Right atrium auricular region (tissue), 2 donors: ENCODE data around the gene CFAP107. TPM values are rescaled to one million over a fixed set of nuclear protein-coding genes. Genes with fewer than 3 reads are reported as not detected.
"Not testable (repeated sequence)": the region's sequence is repeated elsewhere in the genome, so short reads cannot be mapped to it uniquely, and the experiment has no call there.

Source experiments
- DNase-seq: peaks from one replicate; pipeline ENCODE4 v3.0.0-alpha.2; 2019; ENCODE audit warnings: low spot score
- H3K27ac ChIP-seq, 2 donors: fragments of 200-600 bp; sonication (generic); 1 replicate in 1 of 2; 2 replicates in 1 of 2; pipeline ENCODE4 v1.5.1; 2016 to 2019
- H3K27me3 ChIP-seq, 2 donors: fragments of 200-600 bp; sonication (generic); one replicate each; pipeline versions ENCODE4 v1.5.1 to v1.6.0; 2017 to 2019
- H3K36me3 ChIP-seq: fragments of 200-600 bp; sonication (generic); one replicate; pipeline ENCODE4 v1.5.1; 2016
- H3K4me1 ChIP-seq, 2 donors: fragments of 200-600 bp; sonication (generic); one replicate each; pipeline versions ENCODE4 v1.5.1 to v1.6.0; 2017 to 2019
- H3K4me3 ChIP-seq, 2 donors: fragments of 200-600 bp; sonication (generic); 1 replicate in 1 of 2; 2 replicates in 1 of 2; pipeline ENCODE4 v1.5.1; 2017 to 2019; ENCODE audit warnings: mild to moderate bottlenecking in 1 of 2, moderate library complexity in 1 of 2
- H3K9me3 ChIP-seq, 2 donors: fragments of 200-600 bp; sonication (generic); one replicate each; pipeline ENCODE4 v1.5.1; 2019
- total RNA-seq, 2 donors: library from RNA; depleted of rRNA; stranded (reverse); fragments of >200 nt; gene quantifications; one replicate each; pipeline ENCODE4 v1.1.0, GENCODE V29; 2016
- TF ChIP-seq, protein P1 (sequence below), 2 donors: fragments of 200-600 bp; sonication (generic); IDR thresholded peaks; one replicate each; pipeline ENCODE4 v1.5.1; 2019; ENCODE audit warnings: antibody characterized with exemption in 2 of 2

CFAP107 gene
- total RNA-seq, 2 donors from 2014 or later = not detected

DNA sequence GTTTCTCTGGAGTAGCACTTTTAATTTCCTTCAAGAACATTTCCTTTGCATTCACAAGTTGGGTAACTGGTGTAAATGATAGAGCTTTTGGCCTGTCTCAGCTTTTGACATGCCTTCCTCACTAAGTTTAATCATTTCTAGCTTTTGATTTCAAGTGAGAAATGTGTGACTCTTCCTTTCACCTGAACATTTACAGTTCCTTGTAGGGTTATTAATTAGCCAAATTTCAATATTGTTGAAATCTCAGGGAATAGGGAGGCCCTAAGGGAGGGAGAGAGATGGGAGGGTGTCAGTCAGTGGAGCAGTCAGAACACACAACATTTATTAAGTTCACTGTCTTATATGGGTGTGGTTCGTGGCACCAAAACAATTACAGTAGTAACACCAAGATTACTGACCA is 15.8 kb upstream of the CFAP107 start:
- no peaks in the 10 kb centered on the region for H3K4me1 ChIP-seq
- H3K9me3 ChIP-seq = peaks cover 5 to 16% of the 10 kb centered on the region in 2 donors
- TF ChIP-seq, protein P1, sequence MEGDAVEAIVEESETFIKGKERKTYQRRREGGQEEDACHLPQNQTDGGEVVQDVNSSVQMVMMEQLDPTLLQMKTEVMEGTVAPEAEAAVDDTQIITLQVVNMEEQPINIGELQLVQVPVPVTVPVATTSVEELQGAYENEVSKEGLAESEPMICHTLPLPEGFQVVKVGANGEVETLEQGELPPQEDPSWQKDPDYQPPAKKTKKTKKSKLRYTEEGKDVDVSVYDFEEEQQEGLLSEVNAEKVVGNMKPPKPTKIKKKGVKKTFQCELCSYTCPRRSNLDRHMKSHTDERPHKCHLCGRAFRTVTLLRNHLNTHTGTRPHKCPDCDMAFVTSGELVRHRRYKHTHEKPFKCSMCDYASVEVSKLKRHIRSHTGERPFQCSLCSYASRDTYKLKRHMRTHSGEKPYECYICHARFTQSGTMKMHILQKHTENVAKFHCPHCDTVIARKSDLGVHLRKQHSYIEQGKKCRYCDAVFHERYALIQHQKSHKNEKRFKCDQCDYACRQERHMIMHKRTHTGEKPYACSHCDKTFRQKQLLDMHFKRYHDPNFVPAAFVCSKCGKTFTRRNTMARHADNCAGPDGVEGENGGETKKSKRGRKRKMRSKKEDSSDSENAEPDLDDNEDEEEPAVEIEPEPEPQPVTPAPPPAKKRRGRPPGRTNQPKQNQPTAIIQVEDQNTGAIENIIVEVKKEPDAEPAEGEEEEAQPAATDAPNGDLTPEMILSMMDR (IDR thresholded peaks at IDR 0.05) = no peak
- H3K27me3 ChIP-seq = no peaks in the 10 kb centered on the region
- H3K27ac ChIP-seq = no peak overlapping the region
- DNase-seq = no peak
- H3K36me3 ChIP-seq = no peaks in the 10 kb centered on the region
- H3K4me3 ChIP-seq = no peak overlapping the region

DNA sequence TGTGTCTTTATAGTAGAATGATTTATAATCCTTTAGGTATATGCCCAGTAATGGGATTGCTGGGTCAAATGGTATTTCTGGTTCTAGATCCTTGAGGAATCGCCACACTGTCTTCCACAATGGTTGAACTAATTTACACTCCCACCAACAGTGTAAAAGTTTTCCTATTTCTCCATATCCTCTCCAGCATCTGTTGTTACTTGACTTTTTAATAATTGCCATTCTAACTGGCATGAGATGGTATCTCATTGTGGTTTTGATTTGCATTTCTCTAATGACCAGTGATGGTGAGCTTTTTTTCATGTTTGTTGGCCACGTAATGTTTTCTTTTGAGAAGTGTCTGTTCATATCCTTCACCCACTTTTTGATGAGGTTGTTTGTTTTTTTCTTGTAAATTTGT is 14.9 kb upstream of the CFAP107 start:
- not testable (repeated sequence) for H3K4me1 ChIP-seq, H3K4me3 ChIP-seq, H3K36me3 ChIP-seq, H3K27me3 ChIP-seq, H3K27ac ChIP-seq, DNase-seq
- peaks cover 5 to 20% of the 10 kb centered on the region in 2 donors for H3K9me3 ChIP-seq

DNA sequence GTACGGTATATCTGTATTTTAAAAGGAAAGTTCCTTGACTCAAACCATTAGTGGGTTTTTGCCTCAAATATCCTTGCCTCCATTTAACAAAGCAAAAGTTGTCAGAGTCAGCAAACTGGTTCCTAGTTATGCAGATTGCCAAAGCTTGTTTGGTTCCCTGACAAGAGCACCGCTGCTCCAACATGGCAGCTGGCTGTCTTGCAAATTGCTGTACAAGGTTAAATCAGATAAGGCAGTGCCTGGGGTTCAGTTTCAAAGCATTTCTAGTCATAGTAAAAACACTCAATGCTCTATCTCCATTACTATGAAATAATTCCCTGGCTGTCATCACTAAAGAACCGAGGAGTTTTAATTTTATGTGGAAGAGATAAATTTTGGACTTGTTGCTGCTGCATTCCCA is 11.3 kb upstream of the CFAP107 start:
- H3K27me3 ChIP-seq = no peaks in the 10 kb centered on the region
- H3K27ac ChIP-seq = no peak overlapping the region
- H3K9me3 ChIP-seq = peaks cover 0 to 26% of the 10 kb centered on the region in 2 donors
- no peaks in the 10 kb centered on the region for H3K36me3 ChIP-seq
- H3K4me3 ChIP-seq = no peak overlapping the region
- TF ChIP-seq, protein P1 (IDR thresholded peaks at IDR 0.05) = no peak
- DNase-seq = no peak
- H3K4me1 ChIP-seq = no peaks in the 10 kb centered on the region

DNA sequence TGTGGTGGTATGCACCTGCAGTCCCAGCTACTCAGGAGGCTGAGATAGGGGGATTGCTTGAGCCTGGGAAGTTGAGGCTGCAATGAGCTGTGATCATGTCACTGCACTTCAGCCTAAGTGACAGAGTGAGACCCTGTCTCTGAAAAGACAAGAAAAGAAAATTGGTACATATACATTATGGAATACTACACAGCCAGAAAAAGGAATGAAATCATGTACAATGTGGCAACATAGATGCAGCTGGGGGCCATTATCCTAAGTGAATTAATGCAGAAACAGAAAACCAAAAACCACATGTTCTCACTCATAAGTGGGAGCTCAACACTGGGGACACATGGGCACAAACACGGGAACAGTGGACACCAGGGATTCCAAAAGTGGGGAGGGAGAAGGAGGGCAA is 7.1 kb upstream of the CFAP107 start:
- Histone ChIP-seq H3K27me3 (no peaks in the 10 kb centered on the region), H3K27ac (no peak overlapping the region), H3K4me3 (no peak overlapping the region), H3K36me3 (no peaks in the 10 kb centered on the region), H3K4me1 (no peaks in the 10 kb centered on the region), H3K9me3 (peaks cover 0 to 15% of the 10 kb centered on the region in 2 donors)
- TF ChIP-seq, protein P1 (IDR thresholded peaks at IDR 0.05) = no peak
- no peak for DNase-seq

DNA sequence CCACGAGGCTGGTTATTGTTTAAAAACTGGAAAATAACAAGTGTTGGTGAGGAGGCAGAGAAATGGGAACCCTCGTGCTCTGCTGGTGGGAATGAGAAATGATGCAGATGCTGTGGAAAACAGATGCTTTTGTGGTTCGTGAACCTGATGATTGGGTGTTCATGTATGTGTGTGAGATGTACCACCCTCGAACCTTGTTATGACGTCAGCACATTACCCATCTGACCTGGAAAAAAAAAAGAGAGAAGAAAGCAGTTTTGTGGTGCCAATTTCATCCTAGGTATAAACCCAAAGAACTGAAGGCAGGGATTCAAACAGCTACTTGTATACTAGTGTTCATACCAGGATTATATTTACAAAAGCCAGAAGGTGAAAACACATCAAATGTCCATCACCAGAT is 6.4 kb upstream of the CFAP107 start:
- Histone ChIP-seq H3K9me3 (peaks cover 0 to 15% of the 10 kb centered on the region in 2 donors), H3K4me1 (no peaks in the 10 kb centered on the region), H3K27ac (no peak overlapping the region), H3K36me3 (no peaks in the 10 kb centered on the region), H3K4me3 (no peak overlapping the region), H3K27me3 (no peaks in the 10 kb centered on the region)
- no peak for DNase-seq
- TF ChIP-seq, protein P1 (IDR thresholded peaks at IDR 0.05) = no peak

DNA sequence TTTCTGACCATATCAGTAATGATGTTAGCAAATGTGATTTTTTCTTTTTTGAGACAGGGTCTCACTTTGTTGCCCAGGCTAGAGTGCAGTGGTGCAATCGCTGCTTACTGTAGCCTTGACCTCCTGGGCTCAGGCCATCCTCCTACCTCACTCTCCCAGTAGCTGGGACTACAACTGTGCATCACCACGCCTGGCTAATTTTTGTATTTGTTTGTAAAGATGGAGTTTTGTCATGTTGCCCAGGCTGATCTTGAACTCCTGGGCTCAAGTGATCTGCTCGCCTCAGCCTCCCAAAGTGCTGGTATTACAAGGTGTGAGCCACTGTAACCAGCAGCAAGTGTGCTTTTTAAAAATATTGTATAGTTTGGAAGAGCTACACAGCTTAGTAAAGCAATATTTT is 4.1 kb upstream of the CFAP107 start:
- DNase-seq = no peak
- H3K9me3 ChIP-seq = peaks cover 0 to 2% of the 10 kb centered on the region in 2 donors
- no peak overlapping the region for H3K27ac ChIP-seq
- H3K27me3 ChIP-seq = no peaks in the 10 kb centered on the region
- H3K4me1 ChIP-seq = no peaks in the 10 kb centered on the region
- TF ChIP-seq, protein P1 (IDR thresholded peaks at IDR 0.05) = no peak
- H3K4me3 ChIP-seq = no peak overlapping the region
- no peaks in the 10 kb centered on the region for H3K36me3 ChIP-seq
